WI38 (cell line): ENCODE data around the gene PPP1R8.
"Not testable (repeated sequence)": the region's sequence is repeated elsewhere in the genome, so short reads cannot be mapped to it uniquely, and the experiment has no call there.

Source experiments
- H3K4me3 ChIP-seq: 2 replicates; pipeline ENCODE4 v1.5.1; 2011; ENCODE audit warnings: low read depth, mild to moderate bottlenecking, control low read depth, low read length
- TF ChIP-seq, protein P1 (sequence below): IDR thresholded peaks from 2 replicates; pipeline ENCODE4 v1.5.1; 2012; ENCODE audit warnings: low read depth, mild to moderate bottlenecking, control low read depth, low read length

Gene PPP1R8

DNA sequence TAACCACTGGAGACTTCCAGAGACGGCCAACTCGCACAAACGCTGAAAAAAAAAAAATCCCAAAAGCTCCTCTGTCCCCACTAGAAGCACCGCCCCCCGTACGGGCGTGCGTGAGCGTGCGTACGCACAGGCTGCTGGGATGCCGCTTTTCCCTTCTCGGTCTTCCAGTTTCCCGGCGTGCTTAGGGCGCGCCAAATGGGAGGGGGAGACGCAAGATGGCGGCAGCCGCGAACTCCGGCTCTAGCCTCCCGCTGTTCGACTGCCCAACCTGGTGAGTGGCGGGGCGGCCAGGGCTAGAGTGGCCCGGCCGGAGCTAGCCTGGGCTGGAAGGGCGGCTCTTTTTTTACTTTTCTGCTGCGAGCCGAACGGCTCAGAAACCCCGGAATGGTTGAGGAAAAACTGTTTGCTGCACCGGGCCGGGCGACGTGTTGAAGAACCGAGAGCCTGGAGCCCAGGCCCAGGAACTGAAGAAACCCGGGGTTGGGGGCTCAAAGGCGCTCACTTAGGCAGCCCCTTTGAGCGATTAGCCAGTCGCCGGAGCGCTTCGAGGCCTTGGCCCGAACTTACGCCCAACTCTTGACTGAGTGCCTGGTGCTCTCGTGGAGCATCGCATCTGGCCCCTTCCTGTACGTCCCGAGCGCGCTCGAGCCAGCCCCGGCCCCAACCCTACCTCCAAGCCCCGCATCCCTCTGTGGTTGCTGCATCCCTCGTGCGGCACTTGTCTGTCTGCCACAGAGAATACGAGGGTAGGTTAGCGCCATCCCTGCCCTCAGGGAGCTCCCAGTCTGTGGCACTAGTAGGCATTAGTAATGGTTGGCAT is at the start of gene PPP1R8:
Gene PPP1R8 (plus strand): TSS at position 162 of the 820 bp plus-strand sequence. CDS start 54 bp downstream, at position 216.
- peak within 1 kb of the TSS; percentile 95 for H3K4me3 ChIP-seq
- TF ChIP-seq, protein P1, sequence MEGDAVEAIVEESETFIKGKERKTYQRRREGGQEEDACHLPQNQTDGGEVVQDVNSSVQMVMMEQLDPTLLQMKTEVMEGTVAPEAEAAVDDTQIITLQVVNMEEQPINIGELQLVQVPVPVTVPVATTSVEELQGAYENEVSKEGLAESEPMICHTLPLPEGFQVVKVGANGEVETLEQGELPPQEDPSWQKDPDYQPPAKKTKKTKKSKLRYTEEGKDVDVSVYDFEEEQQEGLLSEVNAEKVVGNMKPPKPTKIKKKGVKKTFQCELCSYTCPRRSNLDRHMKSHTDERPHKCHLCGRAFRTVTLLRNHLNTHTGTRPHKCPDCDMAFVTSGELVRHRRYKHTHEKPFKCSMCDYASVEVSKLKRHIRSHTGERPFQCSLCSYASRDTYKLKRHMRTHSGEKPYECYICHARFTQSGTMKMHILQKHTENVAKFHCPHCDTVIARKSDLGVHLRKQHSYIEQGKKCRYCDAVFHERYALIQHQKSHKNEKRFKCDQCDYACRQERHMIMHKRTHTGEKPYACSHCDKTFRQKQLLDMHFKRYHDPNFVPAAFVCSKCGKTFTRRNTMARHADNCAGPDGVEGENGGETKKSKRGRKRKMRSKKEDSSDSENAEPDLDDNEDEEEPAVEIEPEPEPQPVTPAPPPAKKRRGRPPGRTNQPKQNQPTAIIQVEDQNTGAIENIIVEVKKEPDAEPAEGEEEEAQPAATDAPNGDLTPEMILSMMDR, result no peak

DNA sequence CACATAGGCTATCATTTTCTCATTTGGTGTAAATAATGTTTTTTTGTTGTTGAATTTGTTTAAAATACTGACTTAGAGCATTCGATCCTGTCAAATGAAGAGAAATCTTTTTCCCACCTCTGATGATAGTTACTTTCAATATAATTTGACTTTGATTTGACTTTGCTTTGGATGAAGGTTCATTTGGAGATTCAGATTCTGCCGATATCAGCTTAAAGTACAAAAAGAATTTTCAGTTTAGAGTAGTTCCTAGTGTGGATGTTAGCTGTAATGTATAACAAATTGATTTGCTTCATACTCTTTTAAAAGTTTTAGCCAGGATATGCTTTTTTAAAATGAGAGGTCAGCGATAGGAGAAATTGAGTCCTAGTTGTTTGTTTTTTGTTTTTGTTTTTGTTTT is 47.6 kb upstream of the PPP1R8 start:
- TF ChIP-seq, protein P1, result no peak
- no peak overlapping the region for H3K4me3 ChIP-seq

DNA sequence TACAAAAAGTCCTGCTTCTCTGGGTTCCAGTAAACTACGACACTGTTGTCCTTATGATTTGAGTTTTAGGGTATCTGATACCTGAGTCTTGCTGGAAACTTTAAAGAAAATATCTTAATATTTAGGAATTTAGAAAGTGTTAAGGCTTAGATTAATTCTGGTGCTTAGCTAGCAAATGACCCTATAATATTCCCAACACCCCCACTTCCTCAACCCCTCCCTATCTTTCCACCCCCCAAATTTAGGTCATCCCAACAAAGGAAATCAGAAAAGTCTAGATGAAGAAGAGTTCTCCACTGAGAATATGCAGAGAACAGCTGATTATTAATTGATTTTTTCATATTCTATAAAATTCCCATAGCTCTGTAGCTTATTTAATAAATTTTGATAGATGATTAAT is 45.9 kb upstream of the PPP1R8 start:
- TF ChIP-seq, protein P1, result no peak
- H3K4me3 ChIP-seq, result no peak overlapping the region

DNA sequence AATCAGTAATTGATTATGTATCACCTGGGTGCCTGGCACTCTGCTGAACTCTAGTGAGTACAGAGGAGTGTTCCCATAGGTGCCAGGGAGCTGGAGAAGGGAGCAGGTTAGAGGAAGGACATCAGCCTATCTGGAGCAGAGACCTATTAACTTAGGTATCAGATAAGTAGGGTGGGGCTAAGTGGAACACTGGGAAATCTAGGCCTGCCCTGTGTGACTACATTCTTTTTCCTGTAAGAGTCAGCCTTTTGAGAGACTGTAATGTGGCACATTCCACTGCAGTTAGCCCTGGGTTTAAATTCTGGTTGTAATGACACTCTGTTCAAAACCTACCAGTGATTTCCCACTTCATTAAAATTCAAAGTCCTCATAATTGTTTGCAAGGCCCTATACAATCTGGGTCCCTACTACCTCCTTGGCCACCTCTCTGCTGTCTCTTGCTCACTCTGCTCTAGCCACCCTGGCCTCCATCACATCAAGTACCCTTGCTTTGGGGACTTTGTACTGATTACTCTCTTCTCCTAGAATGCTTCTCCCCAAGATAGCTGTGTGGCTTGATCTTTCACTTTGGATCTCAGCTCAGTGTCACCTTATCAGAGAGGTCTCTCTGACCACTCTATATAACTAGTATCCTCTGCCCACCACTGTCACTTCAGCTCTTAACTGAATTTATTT is 44.7 kb upstream of the PPP1R8 start:
- H3K4me3 ChIP-seq, result no peak overlapping the region

DNA sequence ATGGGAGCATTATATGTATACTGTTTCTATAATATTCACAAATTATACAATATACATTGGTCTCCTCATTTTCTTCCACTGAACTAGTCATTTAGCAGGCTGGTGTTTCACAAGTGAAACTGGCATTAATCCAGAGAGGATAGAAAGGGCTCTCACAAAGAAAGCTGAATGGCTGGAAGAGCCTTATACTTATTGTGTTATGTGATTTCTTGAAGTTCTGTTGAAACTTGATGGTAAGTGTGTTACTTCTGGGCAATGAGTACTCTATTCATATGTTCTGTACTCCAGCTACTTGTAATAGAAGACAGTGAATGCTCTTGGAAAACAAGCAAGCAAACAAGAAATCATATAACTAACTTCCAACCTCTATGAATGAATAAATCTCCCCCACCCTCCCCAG is 42.7 kb upstream of the PPP1R8 start:
- no peak overlapping the region for H3K4me3 ChIP-seq
- TF ChIP-seq, protein P1, result no peak

More for the DNA sequence above, 44.7 kb upstream of the PPP1R8 start:
- TF ChIP-seq, protein P1, result no peak

DNA sequence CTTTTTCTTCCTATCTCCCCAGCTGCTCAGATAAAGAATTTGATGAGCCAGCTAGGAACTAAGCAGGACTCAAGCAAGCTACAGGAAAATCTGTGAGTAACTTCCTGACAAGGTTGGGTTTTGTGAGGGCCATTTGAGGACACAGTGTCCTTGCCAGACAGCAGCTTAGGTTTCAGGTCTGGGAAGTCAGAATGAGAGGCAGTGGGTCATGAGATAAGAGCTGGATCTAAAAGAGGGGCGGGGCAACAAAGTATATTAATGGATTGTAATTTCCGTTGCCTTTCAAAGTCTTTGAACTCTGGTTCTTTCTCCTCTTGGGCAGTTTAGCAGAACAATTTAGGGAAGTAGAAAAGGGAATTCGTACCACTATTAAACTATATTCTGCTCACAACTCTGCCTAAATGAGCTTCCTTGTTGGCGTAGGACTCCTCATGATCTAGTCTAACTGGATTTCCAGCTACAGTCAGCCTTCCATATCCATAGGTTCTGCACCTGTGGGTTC is 41.0 kb upstream of the PPP1R8 start:
- TF ChIP-seq, protein P1, result no peak

DNA sequence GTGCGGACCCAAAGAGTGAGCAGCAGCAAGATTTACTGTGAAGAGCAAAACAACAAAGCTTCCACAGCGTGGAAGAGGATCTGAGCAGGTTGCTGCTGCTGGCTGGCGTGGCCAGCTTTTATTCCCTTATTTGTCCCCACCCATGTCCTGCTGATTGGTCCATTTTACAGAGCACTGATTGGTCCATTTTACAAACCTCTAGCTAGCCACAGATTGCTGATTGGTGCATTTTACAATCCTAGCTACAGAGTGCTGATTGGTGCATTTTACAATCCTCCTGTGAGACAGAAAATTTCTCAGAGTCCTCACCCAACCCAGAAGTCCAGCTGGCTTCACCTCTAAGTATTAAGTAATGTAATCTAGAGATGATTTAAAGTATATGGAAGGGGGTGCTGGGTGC is 40.3 kb upstream of the PPP1R8 start:
- not testable (repeated sequence) for H3K4me3 ChIP-seq

More for the DNA sequence above, 41.0 kb upstream of the PPP1R8 start:
- H3K4me3 ChIP-seq, result no peak overlapping the region
